Measurements from ENCODE around the gene XBP1.
A peak's percentile ranks its signal among the peaks of the same experiment; 100 is the strongest.
"Not testable (repeated sequence)": the region's sequence is repeated elsewhere in the genome, so short reads cannot be mapped to it uniquely, and the experiment has no call there.

Gene XBP1

GRCh38 chr22:28759861-28760560 is 40.4 kb downstream of the XBP1 start:
- FAIRE-seq (peak; percentile 80), DNase-seq (ENCODE audit: insufficient read length, low spot score) (no peak)

GRCh38 chr22:28754512-28754911 is 45.9 kb downstream of the XBP1 start:
- not testable (repeated sequence) for FAIRE-seq; DNase-seq (ENCODE audit: insufficient read length, low spot score)

- DNase-seq (ENCODE audit: insufficient read length, low spot score) = no peak
- FAIRE-seq = no peak
Measured at GRCh38 chr22:28750471-28750881, 49.9 kb downstream of the XBP1 start.

Measured in GM19239 (cell line).